Coronary artery (tissue), 2 donors: ENCODE results near the gene CNPPD1.

ENCODE experiments used
- DNase-seq: peaks from one replicate; pipeline ENCODE4 v3.0.0-alpha.2; 2017; ENCODE audit warnings: low spot score
- H3K27ac ChIP-seq, 2 donors: fragments of 200-600 bp; sonication (generic); one replicate each; pipeline ENCODE4 v1.5.1; 2016 to 2019
- H3K4me3 ChIP-seq: fragments of 200-600 bp; sonication (generic); 2 replicates; pipeline ENCODE4 v1.5.1; 2016; ENCODE audit warnings: mild to moderate bottlenecking, moderate library complexity
- TF ChIP-seq, protein P1 (sequence below): fragments of 200-600 bp; sonication (generic); IDR thresholded peaks from one replicate; pipeline ENCODE4 v1.5.1; 2019; ENCODE audit warnings: antibody characterized with exemption

The CNPPD1 gene

GRCh38 chr2:219171231-219171651 is 5.5 kb downstream of the CNPPD1 start:
- peak; percentile 79 for DNase-seq
- Histone ChIP-seq H3K4me3 (no peak overlapping the region), H3K27ac (peak overlapping the region; percentile 19 to 64)
- TF ChIP-seq, protein P1, sequence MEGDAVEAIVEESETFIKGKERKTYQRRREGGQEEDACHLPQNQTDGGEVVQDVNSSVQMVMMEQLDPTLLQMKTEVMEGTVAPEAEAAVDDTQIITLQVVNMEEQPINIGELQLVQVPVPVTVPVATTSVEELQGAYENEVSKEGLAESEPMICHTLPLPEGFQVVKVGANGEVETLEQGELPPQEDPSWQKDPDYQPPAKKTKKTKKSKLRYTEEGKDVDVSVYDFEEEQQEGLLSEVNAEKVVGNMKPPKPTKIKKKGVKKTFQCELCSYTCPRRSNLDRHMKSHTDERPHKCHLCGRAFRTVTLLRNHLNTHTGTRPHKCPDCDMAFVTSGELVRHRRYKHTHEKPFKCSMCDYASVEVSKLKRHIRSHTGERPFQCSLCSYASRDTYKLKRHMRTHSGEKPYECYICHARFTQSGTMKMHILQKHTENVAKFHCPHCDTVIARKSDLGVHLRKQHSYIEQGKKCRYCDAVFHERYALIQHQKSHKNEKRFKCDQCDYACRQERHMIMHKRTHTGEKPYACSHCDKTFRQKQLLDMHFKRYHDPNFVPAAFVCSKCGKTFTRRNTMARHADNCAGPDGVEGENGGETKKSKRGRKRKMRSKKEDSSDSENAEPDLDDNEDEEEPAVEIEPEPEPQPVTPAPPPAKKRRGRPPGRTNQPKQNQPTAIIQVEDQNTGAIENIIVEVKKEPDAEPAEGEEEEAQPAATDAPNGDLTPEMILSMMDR, result peak; percentile 70

- DNase-seq, result no peak
- H3K4me3 ChIP-seq, result no peak within 1 kb of the TSS
- TF ChIP-seq, protein P1, result no peak
- peak within 1 kb of the TSS in 1 of 2 donors; percentile 64 for H3K27ac ChIP-seq
Measured at GRCh38 chr2:219169930-219170654, 6.6 kb downstream of the CNPPD1 start, which contains the start of gene SLC23A3. SLC23A3 (minus strand) TSS chr2:219170029; CDS start chr2:219169984, 45 bp downstream.

DNA sequence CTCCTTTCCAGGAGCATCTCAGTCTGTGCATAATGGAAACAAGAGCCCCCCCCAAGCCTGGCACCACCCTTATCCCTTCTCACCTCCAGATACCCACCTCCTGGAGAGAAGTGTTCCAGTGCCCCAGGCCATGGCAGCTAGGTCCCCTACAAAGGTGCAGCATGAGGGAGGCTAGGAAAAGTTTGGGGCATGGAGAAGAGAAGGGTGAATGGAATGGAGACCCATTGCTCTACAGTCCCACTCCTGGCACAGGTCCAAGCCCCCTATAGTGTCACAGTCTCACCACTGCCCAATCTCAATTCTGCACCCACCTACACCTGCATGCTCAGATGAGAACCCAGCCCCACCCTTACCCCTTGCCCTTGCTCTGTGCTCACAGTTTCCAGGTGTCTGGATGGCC is 7.8 kb downstream of the CNPPD1 start:
- no peak overlapping the region for H3K27ac ChIP-seq
- TF ChIP-seq, protein P1, result no peak
- no peak overlapping the region for H3K4me3 ChIP-seq
- DNase-seq, result no peak

DNA sequence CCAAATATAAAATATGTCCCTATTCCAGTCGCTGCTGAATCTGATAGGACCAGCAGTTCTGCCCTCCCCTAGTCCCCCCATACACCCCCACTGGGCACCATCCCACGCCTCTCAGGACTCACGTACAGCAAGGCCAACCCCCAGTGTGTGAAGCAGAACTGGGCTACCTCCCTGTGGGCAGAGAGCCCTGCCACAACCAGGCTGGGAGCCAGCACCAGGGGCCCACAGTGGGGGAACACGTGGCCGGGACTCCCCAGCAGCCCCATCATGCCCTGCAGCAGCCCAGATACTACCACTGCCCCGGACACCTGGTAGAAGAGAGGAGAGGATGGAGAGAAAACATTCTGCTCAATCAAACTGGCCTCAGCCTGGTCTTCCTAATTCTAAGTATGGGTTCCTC is 8.2 kb downstream of the CNPPD1 start:
- H3K4me3 ChIP-seq, result no peak overlapping the region
- no peak for DNase-seq
- TF ChIP-seq, protein P1, result no peak
- no peak overlapping the region for H3K27ac ChIP-seq

DNA sequence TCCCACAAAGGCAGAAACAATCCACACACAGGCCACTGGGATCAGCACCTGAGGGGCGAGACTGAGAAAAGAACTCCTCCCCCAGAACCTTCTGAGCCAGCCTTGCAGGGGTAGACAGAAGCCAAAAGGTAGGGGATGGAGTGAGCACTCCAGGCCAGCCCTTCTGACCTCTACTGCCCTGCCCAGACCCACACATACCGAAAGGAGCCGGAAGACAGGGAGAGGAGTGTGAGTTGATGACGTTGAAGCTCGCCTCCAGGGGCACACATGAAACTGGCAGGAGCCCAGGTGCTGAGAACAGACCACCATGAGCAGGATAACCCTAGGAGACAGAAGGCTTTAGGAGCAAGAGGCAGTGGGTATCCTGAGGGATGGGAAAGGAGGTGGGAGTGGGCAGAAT is 8.7 kb downstream of the CNPPD1 start:
- TF ChIP-seq, protein P1, result no peak
- H3K4me3 ChIP-seq, result no peak overlapping the region
- DNase-seq, result no peak
- no peak overlapping the region for H3K27ac ChIP-seq

DNA sequence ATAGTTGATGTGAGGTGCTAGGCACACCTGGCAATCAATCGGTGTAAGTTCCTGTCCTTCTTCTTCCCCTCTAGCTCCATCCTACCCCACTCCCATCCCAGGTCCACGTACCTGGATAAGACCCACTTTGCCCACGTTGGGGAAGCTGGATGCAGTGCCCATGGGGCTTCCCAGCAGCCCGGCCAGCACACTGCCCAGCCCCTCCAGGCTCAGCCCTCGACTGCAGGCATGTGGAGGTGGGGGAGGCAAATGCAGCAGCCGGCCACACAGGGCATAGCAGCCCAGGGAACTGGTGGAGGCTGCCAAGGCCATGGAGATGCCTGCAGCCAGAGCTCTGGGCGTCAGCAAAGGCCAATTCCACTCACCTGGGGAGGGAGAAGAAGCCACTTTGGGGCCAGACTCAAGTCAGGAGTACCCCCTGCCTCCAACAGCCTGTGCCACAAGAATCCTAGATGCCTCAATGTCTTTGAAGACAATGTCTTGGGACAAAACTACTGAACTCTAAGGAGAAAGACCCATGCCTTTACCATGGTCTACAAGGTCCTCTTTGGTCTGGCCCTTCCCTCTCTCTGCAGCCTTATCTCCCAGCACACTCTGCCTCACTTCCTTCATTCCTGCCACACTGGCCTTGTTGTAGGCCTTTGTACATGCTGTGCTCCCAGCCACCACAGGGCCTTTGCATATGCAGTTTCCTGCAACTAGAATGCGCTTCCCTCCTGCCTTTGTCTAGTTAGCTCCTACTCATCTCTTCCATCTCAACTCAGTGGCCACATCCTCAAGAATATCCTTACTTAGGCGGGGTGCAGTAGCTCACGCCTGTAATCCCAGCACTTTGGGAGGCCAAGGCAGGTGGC is 11.4 kb downstream of the CNPPD1 start:
- TF ChIP-seq, protein P1, result no peak
- Histone ChIP-seq H3K4me3 (no peak overlapping the region), H3K27ac (no peak overlapping the region)
- DNase-seq, result no peak
